ENCODE data around the gene HCK. TPM values are rescaled to one million over a fixed set of nuclear protein-coding genes. Genes with fewer than 3 reads are reported as not detected.

Gene HCK
- total and polyA plus RNA-seq, 9 of the 15 experiments (the other 6 are each of a cell fraction or from before 2014, with no cell fraction given), result 0.09 to 0.51 (median 0.27) TPM; not detected in 6

GRCh38 chr20:32063695-32064094 lies 11.7 kb downstream of the HCK start:
- intact Hi-C loops (cut with micrococcal nuclease) (no loop called here), in situ Hi-C loops (cut with MboI) (no loop called here)
- H3K4me2 ChIP-seq (ENCODE audit: insufficient read depth, low read length), result no peak overlapping the region
- H3K79me2 ChIP-seq (ENCODE audit: control insufficient read depth, insufficient read depth, low read length), result no peaks in the 10 kb centered on the region
- no peaks in the 10 kb centered on the region for H3K9me1 ChIP-seq (ENCODE audit: control insufficient read depth, insufficient read depth, low read length)
- ATAC-seq, result no peak
- H3K9ac ChIP-seq (ENCODE audit: insufficient read depth in 1 of 2, low read depth in 2 of 2, low read length in 2 of 2), result no peak overlapping the region
- H3K4me1 ChIP-seq (replicated peaks in 1 of 2; ENCODE audit: control insufficient read depth in 2 of 2, insufficient read depth in 2 of 2, low read length in 2 of 2), result no peaks in the 10 kb centered on the region; a peak in 1 of 5 replicates
- H3K9me3 ChIP-seq (replicated peaks; ENCODE audit: control insufficient read depth, insufficient read depth, low read depth, low read length), result no peaks in the 10 kb centered on the region
- 3% methylated on average over 2 of the region's 4 CpGs for WGBS (ENCODE audit: insufficient coverage, low coverage, missing lambda C conversion rate)
- CTCF ChIA-PET (ENCODE audit: low intra/inter-chr PET ratio), result no interaction called here
- no peak for DNase-seq (ENCODE audit: extremely low read depth in 1 of 4, low spot score in 3 of 4)
- POLR2A ChIA-PET, result interaction anchor here (0.5 to 1.0 kb wide), 2 partner anchors 9 to 65 kb away, joined by 3 to 4 read pairs; no protein-coding TSS in a partner anchor
- H3K4me3 ChIP-seq, result no peak overlapping the region
- no peaks in the 10 kb centered on the region for H4K20me1 ChIP-seq (replicated peaks; ENCODE audit: control insufficient read depth, insufficient read depth, low read length)
- H3K27me3 ChIP-seq (ENCODE audit: control insufficient read depth in 2 of 2, insufficient read depth in 2 of 2, low read length in 2 of 2), result peaks cover 27 to 48% of the 10 kb centered on the region in 2 experiments
- no peaks in the 10 kb centered on the region for H3K36me3 ChIP-seq (ENCODE audit: control insufficient read depth, insufficient read depth, low read length)
- no TSS peak for BruUV-seq (replicated peaks)
- H3K27ac ChIP-seq (ENCODE audit: extremely low read depth, low read depth, low read length), result no peak overlapping the region
- FAIRE-seq, result no peak
- no peak overlapping the region for H2AFZ ChIP-seq (ENCODE audit: low read depth, low read length)
- TF ChIP-seq HNRNPH1 (optimal IDR thresholded peaks at IDR 0.05; ENCODE audit: low read depth, low read length), result no peak
- no peak for TF ChIP-seq SOX6 (IDR thresholded peaks at IDR 0.05)
- TF ChIP-seq HNRNPK (IDR thresholded peaks at IDR 0.05; ENCODE audit: low read depth, low read length, poor library complexity, severe bottlenecking), result no peak
- no peak for TF ChIP-seq ZC3H11A (IDR thresholded peaks at IDR 0.05; ENCODE audit: low read depth, low read length)
- no peak for TF ChIP-seq CBFB (CRISPR knock-in tag; IDR thresholded peaks at IDR 0.05)
- TF ChIP-seq SIN3B (IDR thresholded peaks at IDR 0.05; ENCODE audit: low read depth), result no peak
- no peak for TF ChIP-seq ZFP36 (IDR thresholded peaks at IDR 0.05; ENCODE audit: low read depth, low read length, partially characterized antibody)
- TF ChIP-seq SAFB (IDR thresholded peaks at IDR 0.05; ENCODE audit: borderline replicate concordance, low read depth, low read length), result no peak
- TF ChIP-seq SIX5 (IDR thresholded peaks at IDR 0.05; ENCODE audit: borderline replicate concordance in 1 of 2, insufficient read depth in 1 of 2, low read depth in 1 of 2, low read length in 2 of 2), result no peak
- TF ChIP-seq ZNF407 (IDR thresholded peaks at IDR 0.05; ENCODE audit: low read depth), result no peak
- TF ChIP-seq SMARCB1 (IDR thresholded peaks at IDR 0.05; ENCODE audit: insufficient read length, low read depth), result no peak
- no peak for TF ChIP-seq ZBTB12 (CRISPR knock-in tag; IDR thresholded peaks at IDR 0.05)
- TF ChIP-seq ZBTB1 (CRISPR knock-in tag; IDR thresholded peaks at IDR 0.05; ENCODE audit: borderline replicate concordance, low read depth), result no peak
- TF ChIP-seq NFATC3 (IDR thresholded peaks at IDR 0.05), result no peak

Data from K562 (cell line).